Breast epithelium (tissue), 3 donors: ENCODE results near the gene SCFD1.

Experiments
- CTCF ChIP-seq, 3 donors: fragments of 450-650 bp; IDR thresholded peaks; one replicate each; pipeline ENCODE4 v1.5.1; 2016 to 2017; ENCODE audit warnings: antibody characterized with exemption in 3 of 3, mild to moderate bottlenecking in 3 of 3, moderate library complexity in 3 of 3
- POLR2A ChIP-seq: fragments of 450-650 bp; IDR thresholded peaks from one replicate; pipeline ENCODE4 v1.6.1; 2016; ENCODE audit warnings: antibody characterized with exemption, mild to moderate bottlenecking, moderate library complexity
- POLR2AphosphoS5 ChIP-seq, 3 donors: sonication (generic); formaldehyde crosslinking; IDR thresholded peaks; one replicate each; pipeline ENCODE4 v1.6.1; 2017; ENCODE audit warnings: antibody characterized with exemption in 3 of 3

GRCh38 chr14:30588873-30589272 is 33.2 kb upstream of the SCFD1 start:
- TF ChIP-seq POLR2A, result no peak
- no peak for TF ChIP-seq CTCF (IDR thresholded peaks at IDR 0.05)
- no peak for TF ChIP-seq POLR2AphosphoS5 (IDR thresholded peaks at IDR 0.05)
